Stimulated activated CD8-positive, alpha-beta memory T cell treated with anti-CD3 and anti-CD28 coated beads, Interleukin-2, amount 100 ng/mL, for 48 hours (primary cell): ENCODE data around the gene DGCR8.

Experiments used
- DNase-seq, 2 donors: peaks; one replicate each; pipeline ENCODE4 v3.0.0-alpha.2; 2020; ENCODE audit warnings: low read depth in 2 of 2

Gene DGCR8

GRCh38 chr22:20137671-20138416 lies 57.8 kb downstream of the DGCR8 start:
- DNase-seq: no peak

GRCh38 chr22:20138417-20138738 lies 58.3 kb downstream of the DGCR8 start:
- no peak for DNase-seq

GRCh38 chr22:20138868-20139267 lies 58.8 kb downstream of the DGCR8 start:
- no peak for DNase-seq

- DNase-seq: no peak
Observed at GRCh38 chr22:20139391-20140106, 59.5 kb downstream of the DGCR8 start.

GRCh38 chr22:20140107-20140445 lies 60.0 kb downstream of the DGCR8 start:
- DNase-seq: no peak

GRCh38 chr22:20140521-20140964 lies 60.5 kb downstream of the DGCR8 start:
- DNase-seq: no peak

- DNase-seq: no peak
Observed at GRCh38 chr22:20141186-20142077, 61.4 kb downstream of the DGCR8 start.

GRCh38 chr22:20142711-20143621 lies 62.9 kb downstream of the DGCR8 start:
- no peak for DNase-seq

- no peak for DNase-seq
Observed at GRCh38 chr22:20143883-20144665, 64.0 kb downstream of the DGCR8 start.

GRCh38 chr22:20145206-20145831 lies 65.3 kb downstream of the DGCR8 start:
- DNase-seq: no peak

GRCh38 chr22:20145832-20146223 lies 65.8 kb downstream of the DGCR8 start:
- no peak for DNase-seq

- DNase-seq: no peak
Observed at GRCh38 chr22:20146777-20147176, 66.7 kb downstream of the DGCR8 start.

- DNase-seq: no peak
Observed at GRCh38 chr22:20147237-20147988, 67.4 kb downstream of the DGCR8 start.

- no peak for DNase-seq
Observed at GRCh38 chr22:20148414-20148813, 68.4 kb downstream of the DGCR8 start.

- DNase-seq: no peak
Observed at GRCh38 chr22:20149257-20150250, 69.5 kb downstream of the DGCR8 start.

GRCh38 chr22:20150381-20151275 lies 70.6 kb downstream of the DGCR8 start, which contains the start of gene CCDC188:
Gene CCDC188, minus strand, starts transcription at chr22:20151055. Its CDS starts 69 bp downstream, at chr22:20150986.
- DNase-seq: no peak

GRCh38 chr22:20151276-20151588 lies 71.2 kb downstream of the DGCR8 start:
- DNase-seq: no peak
